Right renal pelvis (tissue), 4 donors: ENCODE data around the gene NEURL3. TPM values are rescaled to one million over a fixed set of nuclear protein-coding genes. Genes with fewer than 3 reads are reported as not detected.

Experiments used
- polyA plus RNA-seq, 4 donors: library from polyadenylated mRNA; unstranded; fragments of 120-200 nt; gene quantifications; one replicate each; pipeline ENCODE4 v1.2.1, GENCODE V29; 2013; ENCODE audit not compliant: insufficient read length in 4 of 4

NEURL3 gene
- polyA plus RNA-seq, 4 donors, result 4.8 to 7.2 (median 5.7) TPM

Other genes with a start within 250 kb of the NEURL3 start
- 10 to 100 TPM; 47.6 to 49.1 (median 48.5) TPM for gene TMEM127, start 239.4 kb downstream of the NEURL3 start, polyA plus RNA-seq
- 10 to 100 TPM; 66.8 to 71.9 (median 68.9) TPM for gene CIAO1, start 239.1 kb downstream of the NEURL3 start, polyA plus RNA-seq
- gene SNRNP200, start 199.8 kb downstream of the NEURL3 start, polyA plus RNA-seq, result 100 to 1,000 TPM; 164 to 179 (median 169) TPM
- gene ITPRIPL1, start 180.0 kb downstream of the NEURL3 start, polyA plus RNA-seq, result 1 to 10 TPM; 4.4 to 5.3 (median 4.8) TPM
- 10 to 100 TPM; 14.7 to 20.6 (median 18.7) TPM for gene NCAPH, start 169.6 kb downstream of the NEURL3 start, polyA plus RNA-seq
- gene ARID5A, start 31.4 kb upstream of the NEURL3 start, polyA plus RNA-seq, result 1 to 10 TPM; 4.7 to 5.7 (median 4.9) TPM
- gene KANSL3, start 133.0 kb upstream of the NEURL3 start, polyA plus RNA-seq, result 10 to 100 TPM; 53.3 to 59.9 (median 54.7) TPM
- 1 to 10 TPM in 3 of 4 donors, under 1 TPM in 1; 0.82 to 1.2 (median 1.1) TPM for gene FER1L5, start 137.4 kb upstream of the NEURL3 start, polyA plus RNA-seq
- 10 to 100 TPM; 49.9 to 55.7 (median 52.3) TPM for gene LMAN2L, start 234.7 kb upstream of the NEURL3 start, polyA plus RNA-seq